Measurements from ENCODE around the gene CLIP4.

The CLIP4 gene

DNA sequence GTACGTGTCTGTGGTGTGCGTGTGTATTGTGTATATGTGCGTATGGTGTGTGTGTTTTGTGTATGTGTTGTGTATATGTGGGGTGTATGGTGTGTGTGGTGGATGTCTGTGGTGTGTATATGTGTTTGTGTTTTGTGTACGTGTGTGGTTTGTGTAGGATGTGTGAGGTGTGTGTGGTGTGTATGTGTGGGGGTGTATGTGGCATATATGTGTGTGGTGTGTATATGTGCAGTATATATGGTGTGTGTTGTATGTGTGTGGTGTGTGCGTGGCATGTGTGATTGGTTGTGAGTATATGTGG lies 101.3 kb downstream of the CLIP4 start:
- TF ChIP-seq, protein P1, sequence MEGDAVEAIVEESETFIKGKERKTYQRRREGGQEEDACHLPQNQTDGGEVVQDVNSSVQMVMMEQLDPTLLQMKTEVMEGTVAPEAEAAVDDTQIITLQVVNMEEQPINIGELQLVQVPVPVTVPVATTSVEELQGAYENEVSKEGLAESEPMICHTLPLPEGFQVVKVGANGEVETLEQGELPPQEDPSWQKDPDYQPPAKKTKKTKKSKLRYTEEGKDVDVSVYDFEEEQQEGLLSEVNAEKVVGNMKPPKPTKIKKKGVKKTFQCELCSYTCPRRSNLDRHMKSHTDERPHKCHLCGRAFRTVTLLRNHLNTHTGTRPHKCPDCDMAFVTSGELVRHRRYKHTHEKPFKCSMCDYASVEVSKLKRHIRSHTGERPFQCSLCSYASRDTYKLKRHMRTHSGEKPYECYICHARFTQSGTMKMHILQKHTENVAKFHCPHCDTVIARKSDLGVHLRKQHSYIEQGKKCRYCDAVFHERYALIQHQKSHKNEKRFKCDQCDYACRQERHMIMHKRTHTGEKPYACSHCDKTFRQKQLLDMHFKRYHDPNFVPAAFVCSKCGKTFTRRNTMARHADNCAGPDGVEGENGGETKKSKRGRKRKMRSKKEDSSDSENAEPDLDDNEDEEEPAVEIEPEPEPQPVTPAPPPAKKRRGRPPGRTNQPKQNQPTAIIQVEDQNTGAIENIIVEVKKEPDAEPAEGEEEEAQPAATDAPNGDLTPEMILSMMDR (conservative IDR thresholded peaks at IDR 0.05; ENCODE audit: low read depth, low read length) = no peak
- H3K4me3 ChIP-seq (ENCODE audit: low read length) = no peak overlapping the region
- DNase-seq (ENCODE audit: low read depth) = no peak

DNA sequence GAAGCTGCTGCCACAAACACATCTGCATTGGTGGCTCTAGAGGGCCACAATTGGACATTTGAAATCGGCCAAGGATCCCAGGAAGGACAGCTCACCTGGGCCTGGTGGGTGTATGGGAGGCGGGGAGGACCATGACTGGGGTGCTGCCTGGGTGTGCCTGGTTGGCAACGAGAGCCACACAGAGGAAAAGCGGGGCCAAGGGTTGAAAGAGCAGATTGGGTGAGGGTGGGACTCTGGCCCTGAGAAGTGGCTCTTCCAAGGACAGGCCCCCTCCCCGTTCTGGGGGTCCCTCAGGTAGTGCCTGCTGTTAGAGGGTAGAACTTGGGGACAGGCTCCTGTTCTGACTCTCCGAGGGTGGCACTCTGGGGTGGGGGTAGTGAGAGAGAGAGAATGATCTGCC lies 102.9 kb downstream of the CLIP4 start:
- no peak overlapping the region for H3K4me3 ChIP-seq (ENCODE audit: low read length)
- TF ChIP-seq, protein P1 (conservative IDR thresholded peaks at IDR 0.05; ENCODE audit: low read depth, low read length) = no peak
- DNase-seq (ENCODE audit: low read depth) = no peak

DNA sequence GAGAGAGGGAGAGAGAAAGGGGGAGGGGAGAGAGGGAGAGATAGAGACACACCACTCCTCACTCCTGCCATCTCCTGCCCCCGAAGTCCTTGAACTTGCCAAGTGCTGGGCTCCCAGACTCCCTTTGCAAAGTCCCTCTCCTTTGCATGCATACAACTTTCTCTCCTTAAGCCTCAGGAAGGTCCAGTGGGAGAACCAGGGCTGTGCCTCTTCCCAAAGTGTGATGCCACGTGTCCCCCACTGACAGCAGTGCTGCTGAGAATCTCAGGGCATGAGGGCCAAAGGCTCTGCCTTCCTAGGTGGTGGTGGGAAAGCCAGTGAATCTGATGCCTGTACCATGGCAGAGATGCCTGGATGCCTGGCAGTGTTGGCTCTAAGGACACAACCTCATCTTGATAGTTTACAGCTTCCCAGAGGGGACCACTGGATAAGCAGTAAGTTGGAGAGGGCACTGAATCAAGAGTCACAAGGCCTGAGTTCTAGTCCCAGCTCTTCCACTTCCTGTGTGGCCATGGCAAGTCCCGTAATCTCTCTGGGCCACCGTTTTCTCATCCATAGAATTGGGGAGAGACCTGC lies 103.4 kb downstream of the CLIP4 start:
- DNase-seq (ENCODE audit: low read depth) = no peak
- TF ChIP-seq, protein P1 (conservative IDR thresholded peaks at IDR 0.05; ENCODE audit: low read depth, low read length) = no peak
- H3K4me3 ChIP-seq (ENCODE audit: low read length) = no peak overlapping the region

DNA sequence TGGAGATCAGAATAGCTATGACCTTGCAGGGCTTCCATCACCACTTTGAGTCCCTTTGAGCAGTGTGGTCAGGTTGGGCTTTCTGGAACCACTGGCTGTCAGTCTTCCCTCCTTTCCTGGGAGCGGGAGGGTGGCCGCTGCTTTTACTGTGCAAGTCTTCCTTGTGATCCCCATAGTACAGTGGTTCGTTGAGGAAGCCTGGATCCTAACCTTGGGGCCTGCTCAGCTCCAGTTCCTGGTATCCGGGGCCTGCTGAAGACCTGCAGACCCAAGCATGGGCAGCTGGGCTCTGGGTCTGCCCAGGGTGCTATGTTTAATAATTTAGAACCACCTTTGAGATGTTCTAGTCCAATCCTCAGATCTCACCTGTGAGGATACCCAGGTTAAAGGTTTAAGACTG lies 104.2 kb downstream of the CLIP4 start:
- TF ChIP-seq, protein P1 (conservative IDR thresholded peaks at IDR 0.05; ENCODE audit: low read depth, low read length) = no peak
- H3K4me3 ChIP-seq (ENCODE audit: low read length) = no peak overlapping the region
- no peak for DNase-seq (ENCODE audit: low read depth)

DNA sequence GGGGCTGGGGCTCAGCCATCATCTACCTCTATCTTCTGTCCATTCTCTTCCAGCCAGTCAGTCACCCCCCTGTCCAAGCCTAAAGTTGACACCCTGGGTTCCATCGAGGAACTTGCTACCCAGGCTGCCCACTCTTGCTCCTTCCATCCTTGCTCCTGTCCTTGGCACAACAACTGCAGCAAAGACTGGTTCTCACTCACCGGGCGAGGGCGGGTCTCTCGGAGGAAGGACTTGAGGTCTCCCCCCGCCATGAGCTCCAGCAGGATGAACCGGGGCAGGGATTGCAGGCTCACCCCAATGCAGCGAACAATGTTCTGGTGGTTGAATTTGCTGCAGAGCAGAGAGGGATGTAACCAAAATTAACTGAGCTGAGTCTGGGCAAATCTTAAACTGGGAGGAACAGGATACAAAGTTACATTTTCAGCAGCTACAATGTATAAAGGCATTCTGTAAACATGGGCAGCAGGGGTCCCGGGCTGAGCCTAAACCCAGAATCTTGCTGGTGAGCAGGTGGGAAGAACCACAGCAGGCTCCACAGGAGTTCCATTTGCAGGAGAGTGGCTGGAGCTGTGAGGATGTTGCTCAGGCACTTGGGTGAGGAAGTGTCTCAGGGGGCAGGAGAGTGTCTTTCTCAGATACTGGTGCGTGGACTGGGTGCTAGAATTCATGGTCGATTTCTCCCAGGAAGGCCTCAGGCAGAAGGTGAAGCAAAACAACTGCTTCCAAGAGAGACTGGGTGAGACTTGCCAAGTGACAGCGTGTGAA lies 105.5 kb downstream of the CLIP4 start:
- TF ChIP-seq, protein P1 (conservative IDR thresholded peaks at IDR 0.05; ENCODE audit: low read depth, low read length) = no peak
- DNase-seq (ENCODE audit: low read depth) = no peak
- H3K4me3 ChIP-seq (ENCODE audit: low read length) = no peak overlapping the region

DNA sequence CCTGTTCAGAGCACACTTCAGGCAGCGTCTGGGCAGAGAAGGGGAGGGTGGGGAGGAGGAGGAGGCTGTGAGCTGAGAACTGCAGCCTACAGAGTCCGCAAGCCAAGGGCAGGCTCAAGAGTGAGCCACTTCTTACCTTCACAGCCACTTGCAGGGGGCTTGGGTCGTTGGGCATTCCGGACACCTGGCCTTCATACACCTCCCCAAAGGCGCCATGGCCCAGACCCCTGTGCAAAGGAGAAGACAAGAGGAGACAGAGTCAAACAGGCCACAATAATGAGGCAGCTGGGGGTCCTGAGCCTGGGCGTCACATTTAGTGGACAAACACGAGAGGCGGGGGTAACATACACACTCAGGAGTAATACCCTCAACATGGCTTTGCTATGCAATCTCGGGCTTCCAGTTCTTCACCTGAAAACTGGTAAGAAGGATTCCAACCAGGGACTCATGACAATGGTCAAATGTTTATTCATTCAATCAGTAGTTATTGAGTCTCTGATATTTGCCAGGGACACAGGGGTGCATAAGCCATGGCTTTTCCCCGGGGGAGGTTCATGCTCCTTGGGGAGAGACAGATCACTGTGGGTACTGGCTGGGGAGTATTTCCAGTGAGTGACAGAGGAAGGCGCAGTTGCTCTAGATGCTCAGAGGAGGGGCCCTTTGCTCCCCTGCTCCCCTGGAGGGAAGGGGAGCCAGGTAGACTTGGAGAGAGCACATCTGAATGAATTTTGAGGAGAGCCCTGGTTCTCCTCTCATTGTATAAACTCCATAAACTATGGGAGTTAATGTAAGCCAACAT lies 107.4 kb downstream of the CLIP4 start:
- no peak for DNase-seq (ENCODE audit: low read depth)
- TF ChIP-seq, protein P1 (conservative IDR thresholded peaks at IDR 0.05; ENCODE audit: low read depth, low read length) = no peak
- no peak overlapping the region for H3K4me3 ChIP-seq (ENCODE audit: low read length)
